IMR-90 (cell line): Measurements from ENCODE around the gene KCNMA1.

Experiments
- CHD1 ChIP-seq: IDR thresholded peaks from 2 replicates; pipeline ENCODE4 v1.6.1; 2012; ENCODE audit warnings: low read depth, low read length, improper control_type of control experiment
- CTCF ChIP-seq: conservative IDR thresholded peaks from 2 replicates; pipeline ENCODE4 v1.5.1; 2012; ENCODE audit warnings: mild to moderate bottlenecking, low read depth, low read length, improper control_type of control experiment
- FOS ChIP-seq: fragments of 150-350 bp; IDR thresholded peaks from 2 replicates; pipeline ENCODE4 v1.6.1; 2016; ENCODE audit warnings: low read depth, low read length
- MAFK ChIP-seq: IDR thresholded peaks from 2 replicates; pipeline ENCODE4 v1.6.1; 2012; ENCODE audit warnings: low read depth, low read length, improper control_type of control experiment
- MAZ ChIP-seq: IDR thresholded peaks from 2 replicates; pipeline ENCODE4 v1.6.1; 2012; ENCODE audit warnings: low read depth, mild to moderate bottlenecking, low read length, improper control_type of control experiment, moderate library complexity, borderline replicate concordance
- MXI1 ChIP-seq: IDR thresholded peaks from 2 replicates; pipeline ENCODE4 v1.6.1; 2012; ENCODE audit warnings: low read depth, mild to moderate bottlenecking, low read length, moderate library complexity, borderline replicate concordance
- POLR2A ChIP-seq: IDR thresholded peaks from 2 replicates; pipeline ENCODE4 v1.6.1; 2012; ENCODE audit warnings: mild to moderate bottlenecking, low read depth, low read length
- RAD21 ChIP-seq: IDR thresholded peaks from 2 replicates; pipeline ENCODE4 v1.6.1; 2012; ENCODE audit warnings: low read length, improper control_type of control experiment
- RCOR1 ChIP-seq: IDR thresholded peaks from 2 replicates; pipeline ENCODE4 v1.6.1; 2012; ENCODE audit warnings: mild to moderate bottlenecking, low read length, improper control_type of control experiment; ENCODE audit not compliant: insufficient replicate concordance
- RFX5 ChIP-seq: IDR thresholded peaks from 2 replicates; pipeline ENCODE4 v1.8.0; 2012; ENCODE audit warnings: low read depth, mild to moderate bottlenecking, low read length, moderate library complexity
- SMC3 ChIP-seq: fragments of 150-350 bp; IDR thresholded peaks from 2 replicates; pipeline ENCODE4 v1.6.1; 2016; ENCODE audit warnings: low read depth, mild to moderate bottlenecking, antibody characterized with exemption, low read length, moderate library complexity
- USF2 ChIP-seq: fragments of 150-350 bp; IDR thresholded peaks from 2 replicates; pipeline ENCODE4 v1.6.1; 2017; ENCODE audit warnings: mild to moderate bottlenecking, antibody characterized with exemption, low read length, low read depth
- TF ChIP-seq, protein P1 (sequence below): fragments of 150-350 bp; IDR thresholded peaks from 2 replicates; pipeline ENCODE4 v1.6.1; 2016; ENCODE audit warnings: low read depth, mild to moderate bottlenecking, low read length, moderate library complexity, borderline replicate concordance

DNA sequence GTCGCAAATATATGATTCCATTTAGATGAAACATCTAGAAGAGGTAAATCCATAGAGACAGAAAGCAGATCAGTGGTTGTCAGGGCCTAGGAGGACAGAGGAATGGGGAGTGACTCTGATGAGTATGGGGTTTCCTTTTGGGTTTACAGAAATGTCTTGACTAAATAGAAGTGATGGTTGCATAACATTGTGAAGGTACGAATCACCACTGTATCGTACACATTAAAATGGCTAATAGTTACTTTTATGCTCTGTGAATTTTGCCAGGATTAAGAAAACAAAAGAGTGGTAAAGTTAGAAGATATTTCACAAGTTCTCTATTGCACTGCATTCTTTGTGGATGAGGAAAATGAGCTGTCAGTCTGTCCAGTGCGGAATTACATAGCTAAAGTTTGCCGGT lies 407.4 kb downstream of the KCNMA1 start:
- TF ChIP-seq USF2 (no peak), CTCF (no peak), RFX5 (no peak), RAD21 (no peak), POLR2A (no peak), MAZ (no peak), SMC3 (no peak), CHD1 (no peak), RCOR1 (no peak), MXI1 (no peak), MAFK (no peak), FOS (no peak)
- TF ChIP-seq, protein P1, sequence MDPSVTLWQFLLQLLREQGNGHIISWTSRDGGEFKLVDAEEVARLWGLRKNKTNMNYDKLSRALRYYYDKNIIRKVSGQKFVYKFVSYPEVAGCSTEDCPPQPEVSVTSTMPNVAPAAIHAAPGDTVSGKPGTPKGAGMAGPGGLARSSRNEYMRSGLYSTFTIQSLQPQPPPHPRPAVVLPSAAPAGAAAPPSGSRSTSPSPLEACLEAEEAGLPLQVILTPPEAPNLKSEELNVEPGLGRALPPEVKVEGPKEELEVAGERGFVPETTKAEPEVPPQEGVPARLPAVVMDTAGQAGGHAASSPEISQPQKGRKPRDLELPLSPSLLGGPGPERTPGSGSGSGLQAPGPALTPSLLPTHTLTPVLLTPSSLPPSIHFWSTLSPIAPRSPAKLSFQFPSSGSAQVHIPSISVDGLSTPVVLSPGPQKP = no peak
